Umbilical cord (tissue), 2 donors: ENCODE measurements around the gene PLCB4. TPM values are rescaled to one million over a fixed set of nuclear protein-coding genes. Genes with fewer than 3 reads are reported as not detected.

Experiments
- DNase-seq: peaks from one replicate; pipeline ENCODE4 v3.0.0-alpha.2; 2015; ENCODE audit warnings: low spot score
- total RNA-seq: library from RNA; depleted of rRNA; stranded (reverse); fragments of >200 nt; gene quantifications from one replicate; pipeline ENCODE4 v1.2.3, GENCODE V29; 2014; ENCODE audit warnings: low replicate concordance; ENCODE audit not compliant: insufficient read depth

PLCB4 gene
- total RNA-seq, 1 donor from 2014 or later: 7.2 TPM

- no peak for DNase-seq
These were observed 9.0 kb upstream of the PLCB4 start for GRCh38 chr20:9059931-9060330.

- DNase-seq: no peak
These were observed 7.5 kb upstream of the PLCB4 start for GRCh38 chr20:9061434-9061833.

- peak; percentile 44 for DNase-seq
These were observed 6.8 kb upstream of the PLCB4 start for GRCh38 chr20:9062066-9062465.

- DNase-seq: no peak
These were observed 2.7 kb upstream of the PLCB4 start for GRCh38 chr20:9066191-9066590.

GRCh38 chr20:9068233-9068801 lies 570 bp upstream of the PLCB4 start:
- peak; percentile 50 for DNase-seq

GRCh38 chr20:9070304-9070703 lies 1.4 kb downstream of the PLCB4 start:
- DNase-seq: no peak

- DNase-seq: no peak
These were observed 3.3 kb downstream of the PLCB4 start for GRCh38 chr20:9071976-9072726.

GRCh38 chr20:9072861-9073500 lies 4.1 kb downstream of the PLCB4 start:
- DNase-seq: no peak

- DNase-seq: no peak
These were observed 6.6 kb downstream of the PLCB4 start for GRCh38 chr20:9075264-9076095.

GRCh38 chr20:9076440-9076839 lies 7.6 kb downstream of the PLCB4 start:
- DNase-seq: no peak

- no peak for DNase-seq
These were observed 10.2 kb downstream of the PLCB4 start for GRCh38 chr20:9078826-9079731.

- DNase-seq: no peak
These were observed 12.6 kb downstream of the PLCB4 start for GRCh38 chr20:9081423-9081966.

GRCh38 chr20:9082741-9083140 lies 13.9 kb downstream of the PLCB4 start:
- no peak for DNase-seq

GRCh38 chr20:9087531-9088217 lies 18.8 kb downstream of the PLCB4 start:
- no peak for DNase-seq

GRCh38 chr20:9088556-9088955 lies 19.7 kb downstream of the PLCB4 start:
- DNase-seq: no peak

GRCh38 chr20:9092113-9092512 lies 23.2 kb downstream of the PLCB4 start:
- no peak for DNase-seq

- no peak for DNase-seq
These were observed 23.8 kb downstream of the PLCB4 start for GRCh38 chr20:9092655-9093054.

GRCh38 chr20:9093218-9093957 lies 24.5 kb downstream of the PLCB4 start:
- peak; percentile 35 for DNase-seq

GRCh38 chr20:9099372-9099771 lies 30.5 kb downstream of the PLCB4 start:
- no peak for DNase-seq
